Panc1 (cell line): ENCODE results near the gene APLP2. TPM values are rescaled to one million over a fixed set of nuclear protein-coding genes. Genes with fewer than 3 reads are reported as not detected.

Source experiments
- ATAC-seq: fragments of 200-7000 bp; cut with Tn5 transposase; 2 replicates; pipeline ENCODE4 v1.9.1; 2020; ENCODE audit warnings: mild to moderate bottlenecking, moderate library complexity
- BruUV-seq: library from RNA; stranded (reverse); fragments of 400-500 nt; replicated peaks from 2 replicates; lab custom pipeline; 2021; lab: Mats Ljungman, UMichigan
- CTCF ChIA-PET: fragments of 300-600 bp; sonication (Branson Sonifier 250); formaldehyde crosslinking; loops from one replicate; lab custom pipeline; 2022; ENCODE audit warnings: antibody characterized with exemption; lab: Charles Lee
- POLR2A ChIA-PET: fragments of 300-600 bp; sonication (Branson Sonifier 250); formaldehyde crosslinking; loops from one replicate; lab custom pipeline; 2022; ENCODE audit warnings: antibody characterized with exemption; lab: Charles Lee
- DNase-seq: peaks from one replicate; pipeline ENCODE4 v3.0.0-alpha.2; 2010; ENCODE audit warnings: low read depth, low spot score
- H3K27ac ChIP-seq: 2 replicates; pipeline ENCODE4 v1.5.1; 2011; ENCODE audit warnings: mild to moderate bottlenecking, low read length, inconsistent platforms
- H3K27me3 ChIP-seq: fragments of 200-500 bp; sonication (Bioruptor generic); 2 replicates; pipeline ENCODE4 v1.6.0; 2014; ENCODE audit warnings: low read length, inconsistent platforms; ENCODE audit not compliant: control insufficient read depth, insufficient read depth
- H3K36me3 ChIP-seq: fragments of 200-500 bp; sonication (Bioruptor generic); 2 replicates; pipeline ENCODE4 v1.5.1; 2014; ENCODE audit warnings: inconsistent platforms, mild to moderate bottlenecking, low read length, moderate library complexity; ENCODE audit not compliant: control insufficient read depth, insufficient read depth
- H3K4me1 ChIP-seq: 2 replicates; pipeline ENCODE4 v1.5.1; 2011; ENCODE audit warnings: inconsistent platforms, mild to moderate bottlenecking, low read length, moderate library complexity; ENCODE audit not compliant: control insufficient read depth, insufficient read depth
- H3K4me3 ChIP-seq, 2 experiments: 2 replicates each; pipeline ENCODE4 v1.5.1; 2011 to 2012; ENCODE audit warnings: low read depth in 2 of 2, low read length in 2 of 2, mild to moderate bottlenecking in 2 of 2, inconsistent platforms in 1 of 2, moderate library complexity in 1 of 2
- H3K9me3 ChIP-seq: fragments of 200-500 bp; sonication (Bioruptor generic); 2 replicates; pipeline ENCODE4 v1.5.1; 2014; ENCODE audit warnings: low read depth, mild to moderate bottlenecking, inconsistent platforms, low read length, moderate library complexity; ENCODE audit not compliant: control insufficient read depth, insufficient read depth
- CTCF ChIP-seq: fragments of 450-650 bp; IDR thresholded peaks from 2 replicates; pipeline ENCODE4 v1.5.1; 2017; ENCODE audit warnings: mild to moderate bottlenecking
- POLR2AphosphoS5 ChIP-seq: IDR thresholded peaks from 2 replicates; pipeline ENCODE4 v1.6.1; 2012; ENCODE audit warnings: mild to moderate bottlenecking, low read depth, low read length, moderate library complexity
- REST ChIP-seq, 2 experiments: IDR thresholded peaks; 2 replicates each; pipeline ENCODE4 v1.6.1; 2011 to 2012; ENCODE audit warnings: low read depth in 2 of 2, control low read depth in 1 of 2, low read length in 1 of 2, mild to moderate bottlenecking in 1 of 2, moderate library complexity in 1 of 2; ENCODE audit not compliant: insufficient read depth in 1 of 2
- SIN3A ChIP-seq: IDR thresholded peaks from 2 replicates; pipeline ENCODE4 v1.6.1; 2012; ENCODE audit warnings: low read depth, mild to moderate bottlenecking, low read length, moderate library complexity, borderline replicate concordance; ENCODE audit not compliant: insufficient read depth
- TCF7L2 ChIP-seq: IDR thresholded peaks from 2 replicates; pipeline ENCODE4 v1.6.1; 2011; ENCODE audit warnings: mild to moderate bottlenecking, low read depth, low read length, inconsistent platforms
- in situ Hi-C: cut with HindIII; loops from 2 replicates; pipeline ENCODE4 v1.10.0; 2016; ENCODE audit warnings: low sequenced_read_pairs, low pct_unique_long_range_greater_than_20kb
- intact Hi-C: fragments of 100-400 bp; cut with micrococcal nuclease; formaldehyde crosslinking; loops from one replicate; pipeline ENCODE4 v1.10.0; 2022; ENCODE audit not compliant: unreplicated experiment
- total RNA-seq: library from RNA; stranded (reverse); gene quantifications from one replicate; pipeline ENCODE4 v1.2.1, GENCODE V29; 2021; ENCODE audit not compliant: unreplicated experiment

Gene APLP2
- total RNA-seq, 1 experiment from 2014 or later, result 589 TPM

DNA sequence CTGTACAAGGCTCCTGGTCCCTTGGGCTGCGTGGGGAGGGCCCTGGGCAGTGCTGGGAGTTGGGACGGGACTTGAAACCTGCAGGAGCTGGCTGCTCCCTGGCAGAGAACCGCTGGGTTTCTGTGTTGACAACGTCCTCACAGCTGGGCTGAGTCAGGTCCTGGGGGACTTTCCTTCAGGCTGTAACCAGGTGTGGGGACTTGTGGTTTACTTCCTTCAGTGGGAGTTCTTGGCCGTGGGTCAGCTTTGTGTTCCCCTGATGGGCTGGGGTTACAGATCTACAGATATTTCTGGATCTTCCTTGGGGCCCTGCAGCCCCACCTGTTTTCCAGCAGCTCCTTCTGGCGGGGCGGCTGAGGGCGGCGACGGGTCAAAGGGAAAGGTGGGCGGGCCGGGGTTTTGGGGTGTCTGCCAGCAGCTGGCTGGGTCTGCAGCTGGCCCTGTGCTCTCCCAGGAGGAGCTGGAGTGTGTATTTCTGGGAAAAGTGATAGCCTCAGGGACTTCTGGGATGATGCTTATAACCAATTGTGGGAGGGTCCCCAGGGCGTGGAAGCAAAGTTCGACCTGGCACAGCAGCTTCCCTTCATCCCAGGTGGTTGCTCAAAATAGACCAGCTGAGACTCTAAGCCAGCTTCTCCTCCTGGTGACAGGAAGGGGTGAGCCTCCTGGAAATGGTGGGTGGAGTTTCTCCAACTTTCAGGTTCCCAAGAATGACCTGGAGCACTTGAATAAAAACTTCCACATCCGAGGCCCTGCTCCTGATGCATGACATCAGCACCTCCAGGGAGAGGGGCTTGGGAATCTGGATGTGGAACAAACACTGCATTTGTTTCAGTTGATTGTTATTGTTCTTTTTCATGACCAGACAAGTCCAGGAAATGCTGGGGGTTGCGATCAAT, 109.0 kb downstream of the APLP2 start:
- H3K27ac ChIP-seq, result no peak overlapping the region
- ATAC-seq, result no peak
- in situ Hi-C loops, result no loop called here

DNA sequence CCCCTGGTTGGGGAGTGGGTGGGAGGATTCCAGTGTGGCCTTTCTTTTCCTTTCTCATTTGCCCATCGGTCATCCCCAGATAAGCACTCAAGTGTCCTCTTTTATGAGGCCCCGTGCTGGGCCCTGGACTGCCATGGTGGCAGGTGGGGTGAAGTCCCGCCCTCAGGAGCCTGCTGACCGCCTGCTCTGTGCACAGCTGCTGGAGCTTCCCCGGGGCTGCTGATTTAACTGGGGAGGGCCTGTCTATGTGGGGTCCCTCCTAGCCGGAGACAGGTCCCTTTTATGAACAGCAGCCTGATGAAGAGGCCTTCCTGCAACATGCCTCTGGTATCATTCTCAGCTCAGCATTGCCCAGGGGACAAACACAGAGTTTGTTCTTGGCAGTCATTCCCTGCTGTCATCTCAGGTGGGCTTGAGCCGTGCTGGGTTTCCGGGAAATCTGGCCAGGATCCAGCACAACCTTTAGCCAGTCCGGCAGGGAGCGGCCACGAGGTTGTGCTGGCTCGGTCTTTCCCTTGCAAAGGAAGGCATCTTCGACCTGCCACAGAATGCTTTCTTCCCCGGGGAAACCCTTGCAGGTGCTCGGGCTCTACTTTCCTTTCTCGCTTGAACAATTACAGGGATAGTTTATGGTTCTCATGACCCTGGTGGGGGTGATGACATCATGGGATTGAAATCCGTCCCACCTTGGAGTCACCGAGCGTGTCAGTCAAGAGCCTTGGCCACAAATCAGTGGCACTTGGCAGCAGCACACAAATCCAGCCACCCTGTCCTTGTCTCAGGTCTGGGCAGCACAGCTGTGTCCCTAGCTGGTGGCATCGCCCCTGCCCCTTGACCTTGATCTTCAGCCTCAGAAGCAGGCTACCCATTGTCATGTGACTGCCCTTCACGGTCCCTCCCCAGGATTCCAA, 110.0 kb downstream of the APLP2 start:
- Histone ChIP-seq H3K27ac (no peak overlapping the region), H3K4me3 (no peak overlapping the region), H3K27me3 (no peaks in the 10 kb centered on the region; the same call in 1 of the 2 replicates), H3K36me3 (no peaks in the 10 kb centered on the region), H3K9me3 (no peaks in the 10 kb centered on the region; the same call in 1 of the 2 replicates), H3K4me1 (0 out of 2 replicates have a peak, but pooled peaks cover 6% of the 10 kb centered on the region)
- DNase-seq (no peak), ATAC-seq (no peak)
- in situ Hi-C loops, result no loop called here
- BruUV-seq, result no TSS peak
- intact Hi-C loops, result no loop called here
- CTCF ChIA-PET, result no interaction called here
- POLR2A ChIA-PET, result no interaction called here
- TF ChIP-seq REST (IDR thresholded peaks at IDR 0.05; ENCODE audit: insufficient read depth in 1 of 2, low read depth in 2 of 2, low read length in 1 of 2), result no peak
- TF ChIP-seq POLR2AphosphoS5, result no peak
- no peak for TF ChIP-seq SIN3A
- no peak for TF ChIP-seq TCF7L2
- no peak for TF ChIP-seq CTCF

More for the DNA sequence above, 109.0 kb downstream of the APLP2 start:
- Histone ChIP-seq H3K36me3 (no peaks in the 10 kb centered on the region), H3K4me3 (no peak overlapping the region), H3K27me3 (no peaks in the 10 kb centered on the region), H3K4me1 (0 out of 2 replicates have a peak, but pooled peaks cover 6% of the 10 kb centered on the region), H3K9me3 (no peaks in the 10 kb centered on the region; the same call in 1 of the 2 replicates)
- TF ChIP-seq REST (IDR thresholded peaks at IDR 0.05; ENCODE audit: insufficient read depth in 1 of 2, low read depth in 2 of 2, low read length in 1 of 2), result no peak
- BruUV-seq, result no TSS peak
- no peak for DNase-seq
- CTCF ChIA-PET, result no interaction called here
- intact Hi-C loops, result no loop called here
- POLR2A ChIA-PET, result interaction anchor here (0.6 kb wide), 1 partner anchor 109 kb away, joined by 3 read pairs; the partner anchor contains the start of gene APLP2
